Fibroblast of lung (primary cell): ENCODE measurements around the gene HMOX1. TPM values are rescaled to one million over a fixed set of nuclear protein-coding genes. Genes with fewer than 3 reads are reported as not detected.
"Not testable (repeated sequence)": the region's sequence is repeated elsewhere in the genome, so short reads cannot be mapped to it uniquely, and the experiment has no call there.

Experiments
- DNase-seq, 2 donors: peaks; one replicate each; pipeline versions ENCODE4 v3.0.0 to v3.0.0-alpha.2; 2010; ENCODE audit warnings: low read depth in 2 of 2
- H2AFZ ChIP-seq: 2 replicates; pipeline ENCODE4 v1.5.1; 2012; ENCODE audit warnings: low read length, control low read depth, inconsistent platforms
- H3K27ac ChIP-seq: 2 replicates; pipeline ENCODE4 v1.5.1; 2011; ENCODE audit warnings: low read length, control low read depth; ENCODE audit not compliant: insufficient read depth
- H3K27me3 ChIP-seq: 2 replicates; pipeline ENCODE4 v1.5.1; 2011; ENCODE audit warnings: mild to moderate bottlenecking, low read length; ENCODE audit not compliant: control insufficient read depth, insufficient read depth
- H3K36me3 ChIP-seq: 2 replicates; pipeline ENCODE4 v1.5.1; 2011; ENCODE audit warnings: low read length; ENCODE audit not compliant: control insufficient read depth, insufficient read depth
- H3K4me1 ChIP-seq: 2 replicates; pipeline ENCODE4 v1.5.1; 2011; ENCODE audit warnings: low read length; ENCODE audit not compliant: control insufficient read depth, insufficient read depth; ENCODE audit errors: extremely low read depth
- H3K4me2 ChIP-seq: 2 replicates; pipeline ENCODE4 v1.5.1; 2011; ENCODE audit warnings: low read length, control low read depth; ENCODE audit not compliant: insufficient read depth; ENCODE audit errors: extremely low read depth
- H3K4me3 ChIP-seq, 4 experiments: fragments of 200-600 bp in 1 of 4; sonication (generic) in 1 of 4; replicated peaks in 1 of 4; 2 replicates each; pipeline ENCODE4 v1.5.1; 2011 to 2016; ENCODE audit warnings: low read length in 4 of 4, low read depth in 3 of 4, mild to moderate bottlenecking in 3 of 4, control low read depth in 2 of 4, inconsistent platforms in 1 of 4, mixed read lengths in 1 of 4; ENCODE audit not compliant: insufficient read depth in 1 of 4; ENCODE audit errors: control extremely low read depth in 1 of 4
- H3K79me2 ChIP-seq: 2 replicates; pipeline ENCODE4 v1.5.1; 2012; ENCODE audit warnings: mild to moderate bottlenecking, low read length, inconsistent platforms; ENCODE audit not compliant: control insufficient read depth, insufficient read depth
- H3K9ac ChIP-seq: 2 replicates; pipeline ENCODE4 v1.5.1; 2011; ENCODE audit warnings: mild to moderate bottlenecking, low read length, control low read depth; ENCODE audit not compliant: insufficient read depth
- H3K9me3 ChIP-seq: 2 replicates; pipeline ENCODE4 v1.5.1; 2012; ENCODE audit warnings: low read depth, low read length; ENCODE audit not compliant: control insufficient read depth, insufficient read depth
- H4K20me1 ChIP-seq: 2 replicates; pipeline ENCODE4 v1.5.1; 2011; ENCODE audit warnings: low read length; ENCODE audit not compliant: control insufficient read depth, insufficient read depth; ENCODE audit errors: extremely low read depth
- EZH2 ChIP-seq: IDR thresholded peaks from 2 replicates; pipeline ENCODE4 v1.5.1; 2012; ENCODE audit warnings: low read length, control low read depth, mild to moderate bottlenecking; ENCODE audit errors: missing control alignments
- polyA plus RNA-seq, 2 donors: library from polyadenylated mRNA; depleted of rRNA in 1 of 2; stranded (reverse) in 1 of 2; unstranded in 1 of 2; fragments of >200 nt; gene quantifications; 2 replicates each; pipeline ENCODE4 v1.2.1, GENCODE V29; 2011 to 2012; ENCODE audit warnings: missing spikeins in 1 of 2
- total RNA-seq: library from RNA; depleted of rRNA; stranded (reverse); fragments of >200 nt; gene quantifications from 2 replicates; pipeline ENCODE4 v1.2.1, GENCODE V29; 2014
- TF ChIP-seq, protein P1 (sequence below), 2 donors: IDR thresholded peaks in 1 of 2; conservative IDR thresholded peaks in 1 of 2; 1 replicate in 1 of 2; 2 replicates in 1 of 2; pipeline ENCODE4 v1.5.1; 2011 to 2012; ENCODE audit warnings: low read length in 2 of 2, control low read depth in 1 of 2, inconsistent platforms in 1 of 2, low read depth in 1 of 2, mild to moderate bottlenecking in 1 of 2

Gene HMOX1
- total and polyA plus RNA-seq, 2 donors (not counting 1 experiment from before 2014, with no cell fraction given), result 58.9 to 243 TPM

DNA sequence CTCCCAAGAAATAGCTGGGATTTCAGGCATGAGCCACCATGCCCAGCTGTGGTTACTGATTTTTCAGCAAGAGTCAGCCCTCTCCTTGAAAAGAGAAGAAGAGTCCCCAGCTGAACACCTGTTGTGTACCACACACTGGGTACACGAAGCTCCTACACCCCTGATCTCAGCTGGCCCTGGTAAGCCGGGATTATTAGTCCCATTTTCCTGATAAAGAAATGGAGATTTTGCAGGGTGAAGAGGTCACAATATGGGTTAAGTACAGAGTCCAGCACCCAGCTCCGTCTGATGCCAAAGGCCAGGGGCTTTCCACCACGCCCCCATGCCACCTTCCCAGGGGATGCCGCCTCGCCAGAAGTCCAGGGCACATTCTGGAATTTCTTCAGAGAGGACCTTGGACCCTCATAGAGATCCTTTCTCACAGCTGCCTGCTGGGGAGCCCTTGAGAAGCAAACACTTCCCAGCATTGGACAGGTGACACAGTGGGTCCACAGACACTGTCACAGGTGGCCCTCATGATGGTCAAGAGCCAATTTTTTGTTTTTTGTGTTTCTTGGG is 19.8 kb upstream of the HMOX1 start:
- no peaks in the 10 kb centered on the region for H3K9me3 ChIP-seq
- H4K20me1 ChIP-seq, result no peaks in the 10 kb centered on the region
- no peak for TF ChIP-seq EZH2
- TF ChIP-seq, protein P1, sequence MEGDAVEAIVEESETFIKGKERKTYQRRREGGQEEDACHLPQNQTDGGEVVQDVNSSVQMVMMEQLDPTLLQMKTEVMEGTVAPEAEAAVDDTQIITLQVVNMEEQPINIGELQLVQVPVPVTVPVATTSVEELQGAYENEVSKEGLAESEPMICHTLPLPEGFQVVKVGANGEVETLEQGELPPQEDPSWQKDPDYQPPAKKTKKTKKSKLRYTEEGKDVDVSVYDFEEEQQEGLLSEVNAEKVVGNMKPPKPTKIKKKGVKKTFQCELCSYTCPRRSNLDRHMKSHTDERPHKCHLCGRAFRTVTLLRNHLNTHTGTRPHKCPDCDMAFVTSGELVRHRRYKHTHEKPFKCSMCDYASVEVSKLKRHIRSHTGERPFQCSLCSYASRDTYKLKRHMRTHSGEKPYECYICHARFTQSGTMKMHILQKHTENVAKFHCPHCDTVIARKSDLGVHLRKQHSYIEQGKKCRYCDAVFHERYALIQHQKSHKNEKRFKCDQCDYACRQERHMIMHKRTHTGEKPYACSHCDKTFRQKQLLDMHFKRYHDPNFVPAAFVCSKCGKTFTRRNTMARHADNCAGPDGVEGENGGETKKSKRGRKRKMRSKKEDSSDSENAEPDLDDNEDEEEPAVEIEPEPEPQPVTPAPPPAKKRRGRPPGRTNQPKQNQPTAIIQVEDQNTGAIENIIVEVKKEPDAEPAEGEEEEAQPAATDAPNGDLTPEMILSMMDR (conservative IDR thresholded peaks at IDR 0.05 in 1 of 2, IDR thresholded peaks at IDR 0.05 in 1 of 2; ENCODE audit: low read depth in 1 of 2, low read length in 2 of 2), result no peak
- no peaks in the 10 kb centered on the region for H3K27me3 ChIP-seq
- no peak overlapping the region for H2AFZ ChIP-seq
- H3K9ac ChIP-seq, result no peak overlapping the region
- H3K4me2 ChIP-seq, result no peak overlapping the region
- no peak overlapping the region for H3K27ac ChIP-seq
- no peak for DNase-seq
- H3K79me2 ChIP-seq, result no peaks in the 10 kb centered on the region
- no peaks in the 10 kb centered on the region for H3K4me1 ChIP-seq
- H3K36me3 ChIP-seq, result no peaks in the 10 kb centered on the region
- H3K4me3 ChIP-seq, result no peak overlapping the region

DNA sequence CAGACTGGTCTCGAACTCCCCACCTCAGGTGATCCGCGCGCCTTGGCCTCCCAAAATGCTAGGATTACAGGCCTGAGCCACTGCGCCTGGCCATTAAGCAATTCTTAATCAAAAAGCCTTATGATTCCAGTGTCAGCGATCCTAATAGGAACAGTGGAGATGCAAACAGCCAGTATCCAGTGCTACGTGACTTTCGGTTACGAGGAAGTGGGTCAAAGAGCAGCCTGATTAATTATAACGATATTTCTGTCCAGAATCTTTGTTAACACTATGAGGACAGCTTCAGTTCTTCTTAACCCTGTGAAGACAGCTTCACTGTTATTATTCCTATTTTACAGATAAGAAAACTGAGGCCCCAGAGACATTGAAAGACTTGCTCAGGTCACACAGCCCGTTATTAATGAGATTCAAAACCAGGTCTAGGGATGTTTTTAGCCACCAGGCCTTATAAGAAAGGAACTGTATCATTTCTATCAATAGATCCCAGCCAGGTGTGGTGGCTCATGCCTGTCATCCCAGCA is 17.3 kb upstream of the HMOX1 start:
- no peaks in the 10 kb centered on the region for H4K20me1 ChIP-seq
- H3K79me2 ChIP-seq, result no peaks in the 10 kb centered on the region
- H3K4me3 ChIP-seq, result no peak overlapping the region
- DNase-seq, result no peak
- H3K27ac ChIP-seq, result no peak overlapping the region
- no peak overlapping the region for H3K4me2 ChIP-seq
- H3K9ac ChIP-seq, result no peak overlapping the region
- no peaks in the 10 kb centered on the region for H3K9me3 ChIP-seq
- no peaks in the 10 kb centered on the region for H3K4me1 ChIP-seq
- no peaks in the 10 kb centered on the region for H3K36me3 ChIP-seq
- TF ChIP-seq, protein P1 (conservative IDR thresholded peaks at IDR 0.05 in 1 of 2, IDR thresholded peaks at IDR 0.05 in 1 of 2; ENCODE audit: low read depth in 1 of 2, low read length in 2 of 2), result no peak
- no peak for TF ChIP-seq EZH2
- no peak overlapping the region for H2AFZ ChIP-seq
- no peaks in the 10 kb centered on the region for H3K27me3 ChIP-seq

DNA sequence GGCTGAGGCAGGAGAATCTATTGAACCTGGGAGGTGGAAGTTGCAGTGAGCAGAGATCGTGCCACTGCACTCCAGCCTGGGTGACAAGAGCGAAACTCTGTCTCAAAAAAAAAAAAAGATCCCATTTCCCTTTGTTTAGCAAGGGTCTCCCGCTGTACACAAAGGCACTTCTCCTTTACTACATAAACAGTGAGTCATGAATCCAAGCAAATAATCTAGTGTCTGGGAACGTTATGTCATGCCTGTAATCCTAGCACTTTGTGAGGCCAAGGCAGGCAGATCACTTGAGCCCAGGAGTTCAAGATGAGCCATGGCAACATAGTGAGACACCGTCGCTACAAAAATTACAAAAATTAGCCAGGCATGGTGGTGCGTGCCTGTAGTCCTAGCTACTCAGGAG is 16.7 kb upstream of the HMOX1 start:
- H3K4me2 ChIP-seq, H3K9ac ChIP-seq, H3K4me1 ChIP-seq, H3K9me3 ChIP-seq, H3K79me2 ChIP-seq, H2AFZ ChIP-seq, H3K27ac ChIP-seq, H4K20me1 ChIP-seq, H3K36me3 ChIP-seq, H3K4me3 ChIP-seq, H3K27me3 ChIP-seq: not testable (repeated sequence)
- peak; percentile 64 to 76 for DNase-seq
